PC-9 (cell line): Measurements from ENCODE around the gene MRPL57.

Experiments used
- EZH2 ChIP-seq: fragments of 200-600 bp; sonication (generic); IDR thresholded peaks from 2 replicates; pipeline ENCODE4 v1.8.0; 2017; ENCODE audit warnings: antibody characterized with exemption, low read depth
- TF ChIP-seq, protein P1 (sequence below): fragments of 200-600 bp; sonication (generic); conservative IDR thresholded peaks from 2 replicates; pipeline ENCODE4 v1.6.1; 2017; ENCODE audit warnings: mixed run types, antibody characterized with exemption, mild to moderate bottlenecking, moderate library complexity

GRCh38 chr13:21202767-21203531 is 26.5 kb downstream of the MRPL57 start:
- TF ChIP-seq, protein P1, sequence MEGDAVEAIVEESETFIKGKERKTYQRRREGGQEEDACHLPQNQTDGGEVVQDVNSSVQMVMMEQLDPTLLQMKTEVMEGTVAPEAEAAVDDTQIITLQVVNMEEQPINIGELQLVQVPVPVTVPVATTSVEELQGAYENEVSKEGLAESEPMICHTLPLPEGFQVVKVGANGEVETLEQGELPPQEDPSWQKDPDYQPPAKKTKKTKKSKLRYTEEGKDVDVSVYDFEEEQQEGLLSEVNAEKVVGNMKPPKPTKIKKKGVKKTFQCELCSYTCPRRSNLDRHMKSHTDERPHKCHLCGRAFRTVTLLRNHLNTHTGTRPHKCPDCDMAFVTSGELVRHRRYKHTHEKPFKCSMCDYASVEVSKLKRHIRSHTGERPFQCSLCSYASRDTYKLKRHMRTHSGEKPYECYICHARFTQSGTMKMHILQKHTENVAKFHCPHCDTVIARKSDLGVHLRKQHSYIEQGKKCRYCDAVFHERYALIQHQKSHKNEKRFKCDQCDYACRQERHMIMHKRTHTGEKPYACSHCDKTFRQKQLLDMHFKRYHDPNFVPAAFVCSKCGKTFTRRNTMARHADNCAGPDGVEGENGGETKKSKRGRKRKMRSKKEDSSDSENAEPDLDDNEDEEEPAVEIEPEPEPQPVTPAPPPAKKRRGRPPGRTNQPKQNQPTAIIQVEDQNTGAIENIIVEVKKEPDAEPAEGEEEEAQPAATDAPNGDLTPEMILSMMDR, result no peak
- no peak for TF ChIP-seq EZH2
